Measurements from ENCODE around the gene ZSWIM4. TPM values are rescaled to one million over a fixed set of nuclear protein-coding genes. Genes with fewer than 3 reads are reported as not detected.

The ZSWIM4 gene
- total and polyA plus RNA-seq, 2 of the 13 experiments (the other 11 are each of a cell fraction or from before 2014, with no cell fraction given) = 0.33 to 0.86 TPM

- TF ChIP-seq HMG20B (CRISPR knock-in tag; conservative IDR thresholded peaks at IDR 0.05) (0 out of 2 replicates have a peak, but pooled peaks have one; percentile 20), RERE (CRISPR knock-in tag; IDR thresholded peaks at IDR 0.05; ENCODE audit: low read depth) (no peak), ZBTB21 (CRISPR knock-in tag; IDR thresholded peaks at IDR 0.05) (peak; percentile 72; the same call in 1 of the 2 replicates), ZNF883 (CRISPR knock-in tag; IDR thresholded peaks at IDR 0.05; ENCODE audit: not compliant biosample characterization) (peak; percentile 89), CBFB (CRISPR knock-in tag; IDR thresholded peaks at IDR 0.05) (peak; percentile 92), RAD21 (CRISPR knock-in tag; IDR thresholded peaks at IDR 0.05) (no peak; the same call in 1 of the 2 replicates), GATAD1 (CRISPR knock-in tag; IDR thresholded peaks at IDR 0.05) (peak; percentile 98), HMG20A (CRISPR knock-in tag; IDR thresholded peaks at IDR 0.05; ENCODE audit: borderline replicate concordance) (0 out of 2 replicates have a peak, but pooled peaks have one; percentile 14), FOXA3 (CRISPR knock-in tag; IDR thresholded peaks at IDR 0.05) (peak; percentile 74), ZFYVE20 (CRISPR knock-in tag; IDR thresholded peaks at IDR 0.05; ENCODE audit: borderline replicate concordance, low read depth) (no peak), TCF7L2 (IDR thresholded peaks at IDR 0.05; ENCODE audit: low read depth, low read length) (no peak), KLF13 (CRISPR knock-in tag; IDR thresholded peaks at IDR 0.05) (no peak), ZSCAN21 (CRISPR knock-in tag; IDR thresholded peaks at IDR 0.05; ENCODE audit: borderline replicate concordance) (peak; percentile 87; the same call in 1 of the 2 replicates), ZBTB2 (CRISPR knock-in tag; IDR thresholded peaks at IDR 0.05; ENCODE audit: low read depth) (no peak), NFE2L1 (CRISPR knock-in tag; IDR thresholded peaks at IDR 0.05; ENCODE audit: borderline replicate concordance) (no peak; the same call in 1 of the 2 replicates), ZNF772 (CRISPR knock-in tag; IDR thresholded peaks at IDR 0.05) (0 out of 2 replicates have a peak, but pooled peaks have one; percentile 62), SP4 (CRISPR knock-in tag; IDR thresholded peaks at IDR 0.05) (peak; percentile 94), ZC3H4 (CRISPR knock-in tag; IDR thresholded peaks at IDR 0.05; ENCODE audit: borderline replicate concordance) (0 out of 2 replicates have a peak, but pooled peaks have one; percentile 49)
Observed at GRCh38 chr19:13774217-13775191, 20.7 kb upstream of the ZSWIM4 start, which contains the start of gene C19orf53 (continued).
